Activated T-cell treated with anti-CD3 and anti-CD28 coated beads, Interleukin-2, amount 50 U/mL, for 4 hours (primary cell): ENCODE data around the gene MNT. TPM values are rescaled to one million over a fixed set of nuclear protein-coding genes. Genes with fewer than 3 reads are reported as not detected.

Source experiments
- ATAC-seq, 2 donors: fragments of 200-7000 bp; cut with Tn5 transposase; one replicate each; pipeline ENCODE4 v1.10.0; 2021
- DNase-seq: peaks from one replicate; pipeline ENCODE4 v3.0.0-alpha.2; 2020
- H3K27me3 Mint-ChIP-seq: one replicate; pipeline ENCODE4 v1.8.0; 2021; ENCODE audit warnings: low read depth, mixed read lengths
- H3K36me3 Mint-ChIP-seq: one replicate; pipeline ENCODE4 v1.8.0; 2022; ENCODE audit warnings: mixed read lengths; ENCODE audit not compliant: insufficient read depth
- H3K4me1 Mint-ChIP-seq: one replicate; pipeline ENCODE4 v1.8.0; 2021; ENCODE audit warnings: low read depth, mixed read lengths
- H3K4me3 Mint-ChIP-seq: one replicate; pipeline ENCODE4 v1.8.0; 2021; ENCODE audit warnings: mild to moderate bottlenecking, moderate library complexity, mixed read lengths
- H3K9me3 Mint-ChIP-seq: one replicate; pipeline ENCODE4 v1.8.0; 2021; ENCODE audit warnings: mixed read lengths
- total RNA-seq, 3 donors: library from RNA; stranded (reverse); gene quantifications; one replicate each; pipeline ENCODE4 v1.2.1, GENCODE V29; 2021

MNT gene
- total RNA-seq, 3 donors from 2014 or later = 27.8 to 30.7 (median 29.5) TPM

DNA sequence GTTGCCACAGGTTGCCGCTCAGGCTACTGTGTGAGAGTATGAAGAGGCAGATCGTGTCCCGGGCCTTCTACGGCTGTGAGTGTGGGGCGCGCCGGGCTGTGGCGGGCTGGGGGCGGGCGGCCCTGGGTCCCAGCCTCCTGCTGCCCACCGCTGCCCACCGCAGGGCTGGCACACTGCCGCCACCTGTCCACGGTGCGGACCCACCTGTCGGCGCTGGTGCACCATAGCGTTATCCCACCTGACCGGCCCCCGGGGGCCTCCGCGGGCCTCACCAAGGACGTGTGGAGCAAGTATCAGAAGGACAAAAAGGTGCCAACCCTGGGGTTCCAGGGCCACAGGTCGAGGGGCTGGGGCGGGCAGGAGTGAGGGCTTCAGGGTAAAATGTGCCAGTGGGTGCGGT is 28.7 kb downstream of the MNT start:
- no peaks in the 10 kb centered on the region for H3K9me3 Mint-ChIP-seq
- H3K27me3 Mint-ChIP-seq = no peaks in the 10 kb centered on the region
- H3K4me3 Mint-ChIP-seq = no peak overlapping the region
- no peak for ATAC-seq
- DNase-seq = no peak
- no peaks in the 10 kb centered on the region for H3K4me1 Mint-ChIP-seq
- peaks cover 4% of the 10 kb centered on the region for H3K36me3 Mint-ChIP-seq

DNA sequence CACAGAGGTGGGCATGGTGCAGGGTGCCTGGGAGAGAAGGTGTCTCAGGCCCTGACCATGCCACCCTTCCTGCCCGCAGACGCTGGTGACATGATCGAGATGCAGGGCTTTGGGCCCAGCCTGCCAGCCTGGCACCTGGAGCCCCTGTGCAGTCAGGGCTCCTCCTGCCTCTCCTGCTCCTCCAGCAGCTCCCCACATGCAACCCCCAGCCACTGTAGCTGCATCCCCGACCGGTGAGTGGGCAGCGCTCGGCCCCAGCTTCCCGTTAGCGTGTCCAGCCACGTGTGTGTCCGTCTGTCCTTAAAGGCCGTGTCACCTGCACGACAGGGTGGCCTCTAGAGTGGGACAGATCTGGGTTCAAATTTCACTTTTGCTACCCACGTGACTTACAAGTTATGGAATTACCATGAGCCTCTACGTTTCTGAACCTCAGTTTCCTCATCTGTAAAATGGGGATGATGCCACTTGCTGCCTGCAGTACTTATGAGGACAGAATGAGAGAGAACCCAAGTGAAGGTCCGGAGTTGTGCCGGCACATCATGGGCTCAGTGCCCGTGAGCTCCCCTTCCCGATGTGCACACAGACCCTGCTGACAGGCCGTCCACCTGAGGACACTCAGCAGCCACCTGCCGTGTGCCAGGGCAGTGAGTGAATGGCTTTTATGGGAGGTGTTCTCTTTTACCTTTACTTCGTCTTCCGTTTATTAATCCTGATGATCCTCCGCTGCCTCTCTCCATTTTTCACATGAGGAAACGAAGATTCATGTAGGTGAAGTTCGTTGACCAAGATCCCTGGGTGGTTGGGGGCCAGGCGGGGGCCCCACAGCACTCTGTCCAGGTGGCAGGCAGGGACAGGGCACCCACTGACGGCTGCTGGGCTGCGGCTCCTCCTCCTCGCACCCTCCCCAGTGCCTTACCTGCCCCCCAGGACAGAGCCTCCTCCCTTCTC is 29.4 kb downstream of the MNT start:
- H3K4me1 Mint-ChIP-seq = no peaks in the 10 kb centered on the region
- ATAC-seq = no peak

DNA sequence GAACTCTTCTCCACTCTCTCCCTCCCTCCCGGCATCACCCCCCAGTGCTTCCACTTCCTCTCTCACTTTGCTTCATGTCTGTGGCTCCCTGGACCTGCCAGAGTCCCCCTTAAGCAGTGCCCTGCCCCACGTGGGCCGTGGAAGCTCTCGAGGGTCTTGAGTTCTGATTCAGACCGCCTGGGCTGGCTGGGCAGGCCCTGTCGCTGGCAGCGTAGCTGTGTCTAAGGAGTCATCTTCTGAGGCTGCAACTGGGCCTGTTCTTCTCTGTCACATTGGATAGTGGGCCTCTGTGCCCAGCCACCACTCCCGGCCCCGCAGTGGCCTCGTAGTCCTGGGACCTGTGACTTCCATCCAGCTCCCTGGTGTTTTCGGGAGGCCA is 30.7 kb downstream of the MNT start:
- ATAC-seq (no peak), DNase-seq (no peak)
- no peaks in the 10 kb centered on the region for H3K9me3 Mint-ChIP-seq
- no peaks in the 10 kb centered on the region for H3K27me3 Mint-ChIP-seq
- H3K4me3 Mint-ChIP-seq = no peak overlapping the region
- H3K4me1 Mint-ChIP-seq = no peaks in the 10 kb centered on the region
- H3K36me3 Mint-ChIP-seq = peaks cover 7% of the 10 kb centered on the region

More for the DNA sequence above, 29.4 kb downstream of the MNT start:
- Mint-ChIP-seq H3K36me3 (peaks cover 4% of the 10 kb centered on the region), H3K4me3 (no peak overlapping the region), H3K27me3 (no peaks in the 10 kb centered on the region), H3K9me3 (no peaks in the 10 kb centered on the region)
- DNase-seq = no peak

DNA sequence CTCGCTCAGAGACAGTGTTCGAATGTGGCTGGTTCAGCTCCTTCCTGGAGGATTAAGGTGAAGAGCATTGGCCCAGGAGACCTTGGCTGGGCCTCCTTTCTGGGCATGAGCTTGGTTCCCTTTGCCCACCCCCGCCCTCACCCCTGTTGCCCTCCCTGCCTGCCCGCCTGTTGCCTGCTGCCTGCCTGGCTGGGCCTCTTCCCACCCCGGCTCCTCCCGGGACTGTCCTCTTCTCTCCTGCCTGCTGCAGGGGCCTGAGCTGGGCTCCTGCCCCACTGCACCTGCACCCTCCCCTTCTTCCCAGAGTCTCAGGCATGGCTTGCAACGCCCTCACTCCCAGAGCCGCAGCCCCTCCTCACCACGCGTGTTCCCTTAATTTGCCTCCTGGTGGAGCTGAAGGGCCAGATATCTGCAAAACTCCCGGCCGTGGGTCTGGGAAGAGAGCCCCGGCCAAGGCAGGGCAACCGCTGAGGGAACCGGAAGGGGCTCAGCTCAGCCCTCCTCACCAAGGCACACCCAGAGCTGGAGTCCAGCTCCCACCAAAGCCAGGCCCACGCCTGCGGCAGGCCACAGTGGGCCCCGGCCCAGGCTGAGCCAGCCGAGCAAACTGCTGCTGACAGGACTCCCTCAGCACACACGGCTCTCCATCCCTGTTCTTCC is 31.2 kb downstream of the MNT start:
- DNase-seq (no peak), ATAC-seq (no peak)
- H3K4me3 Mint-ChIP-seq = no peak overlapping the region
- peaks cover 7% of the 10 kb centered on the region for H3K36me3 Mint-ChIP-seq
- H3K27me3 Mint-ChIP-seq = no peaks in the 10 kb centered on the region
- H3K9me3 Mint-ChIP-seq = no peaks in the 10 kb centered on the region
- H3K4me1 Mint-ChIP-seq = no peaks in the 10 kb centered on the region

DNA sequence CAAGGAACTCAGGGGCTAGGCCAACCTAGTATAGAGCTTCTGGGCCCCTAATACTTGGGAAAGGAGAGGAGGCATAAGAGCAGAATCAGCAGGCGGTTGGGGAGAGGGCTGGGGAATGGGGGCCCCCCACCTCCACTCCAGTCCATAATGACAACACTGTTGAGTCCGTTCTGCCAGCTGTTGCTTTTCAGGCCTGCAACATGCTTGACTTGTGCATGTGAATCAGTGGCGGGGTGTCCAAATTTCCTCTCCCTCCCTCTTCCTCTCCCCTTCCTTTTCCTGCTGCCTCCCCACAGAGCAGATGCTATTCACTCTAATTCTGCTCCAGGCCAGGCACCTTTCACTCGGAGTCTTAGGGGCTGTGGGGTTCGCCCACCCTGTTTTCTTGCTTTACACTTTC is 31.8 kb downstream of the MNT start:
- H3K4me1 Mint-ChIP-seq = no peaks in the 10 kb centered on the region
- H3K36me3 Mint-ChIP-seq = peaks cover 10% of the 10 kb centered on the region
- H3K27me3 Mint-ChIP-seq = no peaks in the 10 kb centered on the region
- DNase-seq = no peak
- ATAC-seq = no peak
- no peak overlapping the region for H3K4me3 Mint-ChIP-seq
- H3K9me3 Mint-ChIP-seq = no peaks in the 10 kb centered on the region

DNA sequence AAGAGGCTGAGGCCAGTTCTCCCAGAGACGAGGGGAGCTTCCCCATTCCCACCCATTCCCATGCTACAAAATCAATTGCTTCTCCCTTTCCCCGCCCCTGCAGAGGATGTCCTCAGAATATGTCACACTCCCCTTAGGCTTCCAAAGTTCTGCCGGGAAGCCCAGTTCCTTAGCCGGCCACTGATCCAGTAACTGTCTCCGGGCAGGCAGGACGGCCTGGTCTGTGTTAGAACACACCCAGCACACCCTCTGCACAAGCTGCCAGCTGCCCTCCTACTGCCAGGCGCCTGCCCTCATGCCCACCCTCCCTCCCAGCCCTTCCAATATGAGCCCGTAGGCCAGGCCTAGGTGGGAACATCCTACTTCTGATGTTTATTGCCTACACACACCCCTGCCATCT is 32.5 kb downstream of the MNT start:
- peaks cover 13% of the 10 kb centered on the region for H3K36me3 Mint-ChIP-seq
- H3K4me1 Mint-ChIP-seq = no peaks in the 10 kb centered on the region
- H3K4me3 Mint-ChIP-seq = no peak overlapping the region
- DNase-seq (no peak), ATAC-seq (no peak)
- H3K9me3 Mint-ChIP-seq = no peaks in the 10 kb centered on the region
- H3K27me3 Mint-ChIP-seq = no peaks in the 10 kb centered on the region

DNA sequence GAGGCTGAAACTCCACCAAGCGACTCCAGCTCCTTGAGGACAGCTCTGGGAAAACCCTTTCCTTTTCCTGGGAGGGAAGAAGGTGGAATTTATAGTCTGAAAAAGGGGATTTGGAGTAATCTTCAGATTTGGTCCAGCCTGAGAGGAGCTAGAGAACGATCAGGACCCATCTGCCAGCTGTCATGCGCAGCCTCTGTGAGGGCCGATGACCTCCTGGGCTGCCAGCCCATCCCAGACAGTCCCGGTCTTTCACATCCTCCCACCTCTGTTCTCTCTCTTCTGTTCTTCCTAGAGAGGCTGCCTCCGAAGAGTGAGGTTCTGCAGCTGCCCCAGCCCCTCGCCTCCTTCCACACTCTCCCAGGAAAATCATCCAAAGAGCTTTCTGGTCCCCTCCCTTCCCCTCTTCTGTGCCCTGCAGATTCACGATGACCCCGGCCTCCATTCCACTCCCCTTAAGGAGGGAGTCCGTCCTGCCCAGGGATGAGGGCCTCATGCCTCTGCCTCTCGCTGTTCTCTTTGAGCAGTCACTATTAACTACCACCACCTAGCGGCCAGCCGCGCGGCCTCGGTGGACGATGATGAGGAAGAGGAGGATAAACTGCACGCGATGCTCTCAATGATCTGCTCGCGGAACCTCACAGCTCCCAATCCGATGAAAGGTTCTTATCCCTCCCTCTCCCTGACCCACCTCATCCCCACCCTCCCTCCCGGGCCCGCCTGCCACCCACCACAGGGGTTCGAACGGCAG is 33.9 kb downstream of the MNT start:
- Mint-ChIP-seq H3K4me3 (no peak overlapping the region), H3K9me3 (no peaks in the 10 kb centered on the region), H3K27me3 (no peaks in the 10 kb centered on the region), H3K4me1 (no peaks in the 10 kb centered on the region), H3K36me3 (peaks cover 12% of the 10 kb centered on the region)
- no peak for ATAC-seq
- no peak for DNase-seq

DNA sequence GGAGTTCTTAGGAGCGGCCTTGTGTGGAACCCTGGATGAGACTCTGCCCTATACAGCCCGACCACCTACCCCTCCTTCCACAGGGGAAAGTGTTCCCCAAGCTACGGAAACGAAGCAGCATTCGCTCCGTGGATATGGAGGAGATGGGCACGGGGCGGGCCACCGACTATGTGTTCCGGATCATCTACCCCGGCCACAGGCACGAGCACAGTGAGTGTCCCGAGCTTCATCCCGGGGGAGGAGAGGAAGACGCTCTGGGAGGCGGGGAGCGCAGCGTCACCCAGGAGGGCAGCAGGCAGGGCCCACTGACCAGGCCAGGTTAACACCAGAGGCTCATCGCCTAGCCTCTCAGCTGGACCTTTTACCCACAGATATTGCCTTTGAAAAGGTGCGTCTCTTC is 35.7 kb downstream of the MNT start:
- no peak for ATAC-seq
- H3K27me3 Mint-ChIP-seq = no peaks in the 10 kb centered on the region
- peaks cover 12% of the 10 kb centered on the region for H3K36me3 Mint-ChIP-seq
- H3K4me3 Mint-ChIP-seq = no peak overlapping the region
- H3K9me3 Mint-ChIP-seq = no peaks in the 10 kb centered on the region
- H3K4me1 Mint-ChIP-seq = no peaks in the 10 kb centered on the region
- DNase-seq = no peak

DNA sequence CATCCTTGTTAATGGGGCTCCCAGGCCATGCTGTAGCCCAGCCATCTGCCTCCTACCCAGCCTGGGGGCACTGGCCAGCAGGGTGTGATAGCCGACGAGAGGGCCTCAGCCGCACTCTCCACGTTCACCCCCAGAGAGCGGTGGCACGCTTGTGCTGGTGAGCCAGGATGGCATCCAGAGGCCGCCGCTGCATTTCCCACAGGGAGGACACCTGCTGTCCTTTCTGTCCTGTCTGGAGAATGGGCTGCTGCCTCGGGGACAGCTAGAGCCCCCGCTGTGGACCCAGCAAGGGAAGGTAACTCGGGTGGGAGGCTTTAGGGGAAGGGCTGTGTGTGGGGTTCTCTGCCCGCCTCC is 36.1 kb downstream of the MNT start:
- Mint-ChIP-seq H3K4me3 (no peak overlapping the region), H3K27me3 (no peaks in the 10 kb centered on the region), H3K4me1 (no peaks in the 10 kb centered on the region)

DNA sequence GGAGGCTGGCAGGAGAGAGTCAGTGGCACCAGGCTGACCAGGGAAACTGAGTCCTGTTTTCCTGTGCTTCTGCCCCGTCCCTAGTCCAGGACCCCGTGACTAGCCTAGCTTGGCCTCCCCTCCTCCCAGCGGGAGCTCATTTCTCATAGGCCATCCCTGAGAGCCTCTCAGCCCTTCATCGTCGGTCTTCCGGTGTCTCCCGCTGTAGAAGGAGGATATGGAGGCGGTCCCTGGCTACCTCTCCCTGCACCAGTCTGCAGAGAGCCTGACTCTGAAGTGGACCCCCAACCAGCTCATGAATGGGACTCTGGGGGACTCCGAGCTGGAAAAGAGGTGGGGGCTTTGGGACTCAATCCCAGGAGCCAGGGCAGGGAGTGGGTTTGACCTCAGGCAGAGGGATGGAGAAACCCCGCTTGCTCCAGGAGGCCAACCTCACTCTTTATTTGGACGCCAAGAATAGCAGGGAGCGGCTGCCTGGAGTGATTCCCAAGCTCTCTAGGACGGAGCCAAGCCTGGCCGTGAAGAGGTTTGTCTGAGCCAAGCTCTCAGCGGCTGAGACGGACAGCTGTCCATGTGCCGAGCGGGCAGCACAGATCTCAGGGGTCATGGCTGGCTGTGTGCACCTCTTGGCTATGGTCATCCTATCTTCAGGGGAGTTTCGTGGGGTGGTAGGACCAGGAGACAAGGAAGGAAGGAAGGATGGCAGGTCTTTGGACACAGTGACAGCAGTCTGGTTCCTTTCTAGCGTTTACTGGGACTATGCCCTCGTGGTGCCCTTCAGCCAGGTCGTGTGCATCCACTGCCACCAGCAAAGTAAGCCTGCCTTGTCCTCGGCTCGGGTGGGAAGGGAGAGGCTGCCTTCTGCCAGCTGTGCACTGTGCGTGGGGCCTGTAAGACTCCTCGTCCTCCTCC is 36.8 kb downstream of the MNT start:
- no peak overlapping the region for H3K4me3 Mint-ChIP-seq
- DNase-seq (no peak), ATAC-seq (no peak)
- no peaks in the 10 kb centered on the region for H3K27me3 Mint-ChIP-seq
- H3K36me3 Mint-ChIP-seq = peaks cover 12% of the 10 kb centered on the region
- no peaks in the 10 kb centered on the region for H3K9me3 Mint-ChIP-seq
- no peaks in the 10 kb centered on the region for H3K4me1 Mint-ChIP-seq

More for the DNA sequence above, 36.1 kb downstream of the MNT start:
- no peak for DNase-seq
- no peak for ATAC-seq
- Mint-ChIP-seq H3K36me3 (peaks cover 12% of the 10 kb centered on the region), H3K9me3 (no peaks in the 10 kb centered on the region)

DNA sequence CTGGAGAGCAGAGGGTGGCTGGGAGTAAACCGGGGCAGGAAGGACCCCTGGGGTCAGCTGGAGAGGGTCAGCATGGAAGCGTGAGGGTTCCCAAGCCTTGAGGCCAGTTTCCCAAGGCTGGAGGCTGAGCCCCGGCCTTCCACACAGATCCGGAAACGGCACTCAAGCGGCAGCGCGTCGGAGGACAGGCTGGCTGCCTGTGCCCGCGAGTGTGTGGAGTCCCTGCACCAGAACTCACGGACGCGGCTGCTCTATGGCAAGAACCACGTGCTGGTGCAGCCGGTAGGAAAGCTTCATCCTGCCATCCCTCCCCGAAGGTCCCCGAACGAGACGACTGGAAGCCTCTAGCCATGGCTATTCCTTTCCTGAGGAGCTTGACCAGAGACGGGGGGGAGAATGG is 37.5 kb downstream of the MNT start:
- Mint-ChIP-seq H3K4me1 (no peaks in the 10 kb centered on the region), H3K27me3 (no peaks in the 10 kb centered on the region), H3K36me3 (peaks cover 12% of the 10 kb centered on the region), H3K9me3 (no peaks in the 10 kb centered on the region), H3K4me3 (no peak overlapping the region)
- DNase-seq (no peak), ATAC-seq (no peak)

DNA sequence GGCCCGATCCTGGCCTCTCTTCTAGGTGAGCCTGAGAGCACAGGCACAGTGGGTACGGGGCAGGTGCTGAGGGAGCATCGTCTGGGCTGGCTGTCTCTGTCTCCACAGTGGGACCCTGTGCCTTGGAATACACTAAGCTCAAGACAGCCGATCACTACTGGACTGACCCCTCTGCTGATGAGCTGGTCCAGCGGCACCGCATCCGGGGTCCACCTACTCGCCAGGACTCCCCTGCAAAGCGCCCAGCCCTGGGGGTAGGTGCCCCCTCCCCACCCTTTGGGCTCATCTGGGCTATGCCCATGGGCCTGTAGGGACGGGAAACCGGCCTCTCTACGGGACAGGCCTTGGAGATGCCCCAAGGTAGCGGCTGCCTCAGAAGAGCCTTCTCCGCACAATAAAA is 38.0 kb downstream of the MNT start:
- Mint-ChIP-seq H3K4me3 (no peak overlapping the region), H3K27me3 (no peaks in the 10 kb centered on the region), H3K9me3 (no peaks in the 10 kb centered on the region), H3K4me1 (no peaks in the 10 kb centered on the region), H3K36me3 (peaks cover 12% of the 10 kb centered on the region)
- DNase-seq = no peak
- no peak for ATAC-seq

DNA sequence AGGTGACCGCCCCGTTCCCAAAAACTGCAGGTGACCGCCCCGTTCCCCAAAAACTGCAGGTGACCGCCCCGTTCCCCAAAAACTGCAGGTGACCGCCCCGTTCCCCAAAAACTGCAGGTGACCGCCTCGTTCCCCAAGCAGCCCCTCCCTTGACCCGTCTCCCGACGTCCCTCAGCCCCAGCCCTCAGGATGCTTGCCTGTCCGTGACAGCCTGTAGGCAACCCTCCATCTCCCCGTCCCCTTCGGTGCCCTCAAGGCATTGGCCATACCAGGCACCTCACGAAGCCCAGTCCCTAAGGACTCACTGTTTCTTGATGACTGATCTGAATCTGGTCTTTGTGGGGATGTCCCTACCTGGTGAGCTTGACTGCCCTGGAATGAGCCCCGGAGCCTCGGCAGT is 38.4 kb downstream of the MNT start:
- Mint-ChIP-seq H3K4me1 (no peaks in the 10 kb centered on the region), H3K27me3 (no peaks in the 10 kb centered on the region), H3K9me3 (no peaks in the 10 kb centered on the region), H3K36me3 (peaks cover 12% of the 10 kb centered on the region), H3K4me3 (no peak overlapping the region)
- ATAC-seq (no peak), DNase-seq (no peak)

DNA sequence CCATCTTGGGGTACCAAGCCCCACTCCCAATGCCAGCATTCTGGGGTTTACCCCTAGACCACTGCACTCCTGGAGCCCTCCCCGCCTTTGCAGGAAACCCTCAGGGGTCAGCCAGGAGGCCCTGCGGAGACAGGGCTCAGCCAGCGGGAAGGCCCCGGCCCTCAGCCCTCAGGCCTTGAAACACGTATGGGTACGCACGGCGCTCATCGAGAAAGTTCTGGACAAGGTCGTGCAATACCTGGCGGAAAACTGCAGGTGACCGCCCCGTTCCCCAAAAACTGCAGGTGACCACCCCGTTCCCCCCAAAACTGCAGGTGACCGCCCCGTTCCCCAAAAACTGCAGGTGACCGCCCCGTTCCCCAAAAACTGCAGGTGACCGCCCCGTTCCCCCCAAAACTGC is 38.8 kb downstream of the MNT start:
- no peak for ATAC-seq
- no peak for DNase-seq
- no peaks in the 10 kb centered on the region for H3K4me1 Mint-ChIP-seq
- no peaks in the 10 kb centered on the region for H3K9me3 Mint-ChIP-seq
- no peaks in the 10 kb centered on the region for H3K27me3 Mint-ChIP-seq
- H3K36me3 Mint-ChIP-seq = peaks cover 12% of the 10 kb centered on the region
- no peak overlapping the region for H3K4me3 Mint-ChIP-seq
